ENCODE results near the gene ALDH3B2.
"Not testable (repeated sequence)": the region's sequence is repeated elsewhere in the genome, so short reads cannot be mapped to it uniquely, and the experiment has no call there.

The ALDH3B2 gene

DNA sequence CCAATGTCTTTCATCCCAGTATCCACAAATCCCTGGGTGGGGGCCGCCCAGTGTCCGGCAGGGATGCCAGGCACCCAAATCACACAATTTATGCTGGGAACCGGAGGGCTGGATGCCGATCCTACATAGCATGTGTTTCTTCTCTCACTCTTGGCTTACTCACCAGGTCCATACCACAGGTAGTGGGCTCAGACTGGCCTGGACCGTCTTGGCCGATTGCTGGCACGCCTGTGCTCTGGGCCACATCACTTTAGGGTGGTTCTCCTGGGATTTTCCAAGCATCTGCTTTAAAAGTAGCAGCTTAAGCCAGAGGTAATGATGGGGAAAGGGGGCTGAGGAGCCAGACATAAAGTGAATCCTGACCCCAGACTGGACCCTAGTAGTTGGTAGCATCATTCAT lies 22.6 kb upstream of the ALDH3B2 start:
- TF ChIP-seq ZNF274 (IDR thresholded peaks at IDR 0.05; ENCODE audit: low read depth, low read length), result no peak
- H3K4me3 ChIP-seq (ENCODE audit: low read length), result no peak overlapping the region

DNA sequence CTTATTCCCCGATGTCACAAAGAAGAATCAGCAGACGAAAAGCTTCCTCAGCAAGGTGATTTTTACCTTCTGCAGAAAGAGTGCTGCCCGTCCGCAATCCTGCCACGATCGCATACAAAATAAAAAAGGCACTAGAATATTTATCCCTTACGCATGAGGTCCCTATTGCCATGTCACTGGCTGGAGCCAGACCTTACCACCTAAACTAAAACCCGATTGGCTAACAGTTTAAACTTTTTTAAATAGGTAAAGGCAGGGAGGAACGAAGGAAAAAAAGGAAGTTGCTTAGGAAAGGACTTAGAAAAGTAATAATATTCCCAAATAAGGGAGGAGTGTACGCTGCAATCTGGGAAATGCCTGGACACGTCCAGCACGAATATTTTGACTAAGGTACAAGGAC lies 21.2 kb upstream of the ALDH3B2 start:
- no peak for TF ChIP-seq ZNF274 (IDR thresholded peaks at IDR 0.05; ENCODE audit: low read depth, low read length)
- no peak overlapping the region for H3K4me3 ChIP-seq (ENCODE audit: low read length)

DNA sequence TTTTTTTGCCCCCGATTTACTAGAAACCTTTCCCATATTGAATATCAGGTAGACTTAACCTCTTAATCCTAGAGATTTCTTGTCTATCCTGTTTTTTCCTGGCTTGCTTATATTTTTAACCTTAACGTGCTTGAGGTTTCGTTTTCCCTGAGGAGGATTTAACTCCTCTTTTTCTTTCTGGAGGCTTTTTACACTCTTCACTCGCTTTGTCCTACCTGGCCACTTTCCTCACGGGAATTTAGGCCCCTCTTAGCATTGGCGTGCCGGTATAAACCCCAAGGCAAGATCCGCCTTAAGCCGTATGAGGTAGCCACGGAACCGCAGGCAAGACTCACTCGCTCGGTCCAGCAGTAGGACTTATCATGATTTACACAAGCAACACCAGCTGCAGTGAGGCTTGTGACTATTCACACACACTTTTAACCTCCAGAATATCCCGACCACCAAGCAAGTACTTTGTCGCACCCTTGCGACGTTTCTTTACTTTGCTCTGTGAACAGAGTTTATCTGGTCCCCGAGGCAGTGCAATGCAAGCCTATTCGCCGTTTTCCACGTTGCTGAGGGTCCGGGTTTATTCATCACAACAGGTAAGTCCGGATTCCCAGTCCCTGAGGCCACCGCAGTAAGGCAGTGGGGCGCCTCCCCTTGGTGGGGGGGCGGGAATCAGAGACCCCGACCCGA lies 20.6 kb upstream of the ALDH3B2 start:
- no peak for TF ChIP-seq ZNF274 (IDR thresholded peaks at IDR 0.05; ENCODE audit: low read depth, low read length)
- H3K4me3 ChIP-seq (ENCODE audit: low read length), result no peak overlapping the region

DNA sequence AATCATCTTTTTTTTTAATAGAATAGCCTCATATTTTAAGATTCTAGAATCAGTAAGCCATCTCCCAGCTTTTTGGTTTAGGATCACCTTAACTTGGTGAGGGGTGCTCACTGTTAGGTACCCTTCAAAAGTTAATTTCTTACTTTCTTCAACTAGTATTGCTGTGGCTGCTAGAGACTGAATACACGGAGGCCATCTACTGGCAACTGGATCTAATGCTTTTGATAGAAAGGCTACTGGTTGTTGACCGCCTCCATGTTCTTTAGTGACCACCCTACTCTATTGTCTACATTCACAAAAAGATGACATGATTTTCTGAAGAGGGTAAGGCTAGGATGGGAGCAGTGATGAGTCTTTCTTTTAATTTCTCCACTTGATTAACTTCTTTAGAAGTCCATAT lies 16.7 kb upstream of the ALDH3B2 start:
- TF ChIP-seq ZNF274 (IDR thresholded peaks at IDR 0.05; ENCODE audit: low read depth, low read length), result no peak
- no peak overlapping the region for H3K4me3 ChIP-seq (ENCODE audit: low read length)

DNA sequence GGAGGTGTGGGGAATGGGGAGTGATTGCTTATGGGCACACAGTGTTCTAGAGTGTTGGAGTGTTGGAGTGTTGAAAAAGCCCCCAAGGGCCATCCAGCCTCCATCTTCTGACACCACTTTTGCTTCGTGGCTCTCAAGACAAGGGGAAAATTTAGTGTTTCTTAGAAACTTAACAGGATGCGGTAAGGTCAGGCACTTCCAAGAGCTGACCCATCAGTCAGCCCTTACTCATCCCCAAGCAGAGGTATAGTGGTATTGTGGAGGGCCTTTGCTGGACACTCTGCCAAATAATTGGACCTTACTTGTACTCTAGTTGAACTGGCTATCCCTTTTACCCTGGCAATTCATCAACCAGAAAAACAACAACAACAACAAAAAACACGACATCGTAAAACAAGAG lies 14.8 kb upstream of the ALDH3B2 start:
- TF ChIP-seq ZNF274 (IDR thresholded peaks at IDR 0.05; ENCODE audit: low read depth, low read length), result no peak
- no peak overlapping the region for H3K4me3 ChIP-seq (ENCODE audit: low read length)

DNA sequence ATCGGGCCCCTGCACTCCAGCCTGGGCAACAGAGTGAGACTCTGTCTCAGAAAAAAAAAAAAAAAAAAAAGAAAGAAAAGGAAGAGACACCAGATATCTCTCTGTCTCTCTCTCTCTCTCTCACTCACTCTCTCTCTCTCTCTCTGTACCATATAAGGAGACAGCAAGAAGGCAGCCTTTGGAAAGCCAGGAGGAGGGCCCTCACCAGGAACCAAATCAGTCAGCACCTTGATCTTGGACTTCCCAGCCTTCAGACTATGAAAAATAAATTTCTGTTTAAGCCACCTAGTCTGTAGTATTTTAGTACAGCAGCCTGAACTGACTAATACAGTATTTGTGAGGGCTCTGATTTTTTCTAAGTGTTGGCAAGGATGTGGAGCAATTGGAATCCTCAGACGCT lies 13.6 kb upstream of the ALDH3B2 start:
- no peak for TF ChIP-seq ZNF274 (IDR thresholded peaks at IDR 0.05; ENCODE audit: low read depth, low read length)
- H3K4me3 ChIP-seq (ENCODE audit: low read length), result no peak overlapping the region

DNA sequence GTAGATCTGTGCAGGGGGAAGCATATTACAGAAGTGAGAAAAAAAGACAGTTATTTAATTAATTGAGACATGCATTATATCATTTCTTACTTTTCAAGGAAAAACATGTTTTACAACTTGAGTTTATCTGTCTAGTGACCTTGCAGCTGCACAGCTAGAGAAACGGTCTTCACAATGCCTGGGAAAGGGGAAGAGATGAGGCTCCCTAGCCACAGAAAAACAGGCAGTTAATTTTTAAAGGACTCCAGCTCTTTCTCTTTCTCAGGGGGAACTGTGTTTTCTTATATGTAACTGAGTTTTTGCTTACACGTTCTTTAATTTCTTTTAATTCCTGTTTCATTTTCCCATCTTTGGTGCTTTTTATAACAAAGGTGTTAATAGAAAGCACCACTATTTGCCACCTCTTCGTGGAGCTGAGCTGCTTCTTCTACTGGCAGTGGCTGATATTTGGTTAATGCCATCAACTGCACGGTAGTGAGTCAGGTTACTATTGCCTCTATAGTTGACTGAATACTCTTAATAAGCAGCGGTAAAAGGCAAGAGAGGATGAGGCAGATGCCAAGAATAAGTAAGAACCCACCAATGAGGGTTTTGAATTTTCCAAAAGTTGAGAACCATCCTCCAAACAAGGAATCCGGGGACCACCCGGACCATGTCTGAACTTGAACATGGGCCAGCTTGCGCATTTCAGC lies 11.4 kb upstream of the ALDH3B2 start:
- H3K4me3 ChIP-seq (ENCODE audit: low read length), result not testable (repeated sequence)

DNA sequence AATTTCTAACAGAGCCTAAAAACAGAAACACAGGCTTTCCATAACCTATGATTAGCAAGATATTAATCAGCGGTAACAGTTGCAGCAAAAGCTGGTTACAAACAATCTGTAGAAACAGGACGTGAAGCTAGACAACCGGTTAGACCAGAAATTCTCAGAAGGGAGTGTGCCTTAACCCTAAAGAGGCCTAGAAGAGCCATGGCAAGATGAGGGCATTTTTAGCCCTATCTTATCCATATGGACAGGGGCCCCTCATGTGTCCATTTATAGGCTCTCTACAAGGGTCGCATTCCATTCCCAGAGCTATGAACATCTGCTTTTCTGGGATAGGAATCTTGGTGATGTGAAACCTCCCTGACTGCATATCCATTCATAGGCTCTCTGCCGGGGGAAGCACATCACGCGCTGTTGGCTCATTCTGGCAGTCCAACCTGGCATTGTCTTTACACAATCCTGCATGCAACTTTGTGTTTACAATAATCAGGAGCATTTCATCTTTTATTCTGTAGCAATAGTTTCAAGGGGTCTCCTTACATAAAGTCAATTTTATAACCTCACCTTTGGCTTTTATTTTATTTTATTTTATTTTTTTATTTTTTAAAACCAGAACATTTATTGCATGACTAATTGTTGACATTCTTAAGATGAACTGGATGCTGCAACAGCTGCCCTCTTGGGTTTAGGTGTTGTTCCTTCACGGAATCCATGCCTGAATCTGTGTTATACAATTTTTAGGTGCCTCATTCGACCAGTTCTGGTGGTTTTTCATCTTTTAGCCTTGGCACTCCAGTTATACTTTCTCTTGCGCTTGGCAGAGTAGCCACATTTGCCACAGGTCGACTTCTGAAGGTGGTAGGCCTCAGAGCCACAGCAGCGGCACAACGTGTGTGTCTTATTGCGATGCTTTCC lies 8.0 kb upstream of the ALDH3B2 start:
- H3K4me3 ChIP-seq (ENCODE audit: low read length), result not testable (repeated sequence)

DNA sequence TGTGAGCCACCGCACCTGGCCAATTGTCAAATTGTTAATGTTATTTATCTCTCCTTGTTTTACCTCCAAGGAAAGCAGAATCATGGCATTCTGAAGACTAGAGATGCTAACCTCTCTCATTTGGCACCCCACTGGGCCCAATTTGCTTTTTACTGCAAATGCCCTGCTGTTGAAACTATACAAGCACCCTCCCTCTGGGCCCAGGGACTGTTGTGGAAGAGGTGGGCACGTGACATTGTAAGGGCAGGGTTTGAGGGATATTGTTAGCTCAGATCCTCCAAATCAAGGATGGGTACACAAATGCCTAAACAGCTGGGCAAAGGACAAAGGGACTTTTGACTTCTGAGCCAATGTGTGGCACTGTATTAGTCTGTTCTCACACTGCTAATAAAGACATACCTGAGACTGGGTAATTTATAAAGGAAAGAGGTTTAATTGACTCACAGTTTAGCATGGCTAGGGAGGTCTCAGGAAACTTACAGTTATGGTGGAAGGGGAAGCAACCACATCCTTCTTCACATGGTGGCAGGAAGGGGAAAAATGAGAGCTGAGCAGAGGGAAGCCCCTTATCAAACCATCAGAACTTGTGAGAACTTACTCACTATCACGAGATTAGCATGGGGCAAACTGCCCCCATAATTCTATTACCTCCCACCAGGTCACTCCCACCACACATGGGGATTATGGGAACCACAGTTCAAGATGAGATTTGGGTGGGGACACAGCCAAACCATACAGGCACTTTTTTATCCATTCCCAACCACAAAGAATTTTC lies 6.5 kb upstream of the ALDH3B2 start:
- no peak overlapping the region for H3K4me3 ChIP-seq (ENCODE audit: low read length)
- no peak for TF ChIP-seq ZNF274 (IDR thresholded peaks at IDR 0.05; ENCODE audit: low read depth, low read length)

DNA sequence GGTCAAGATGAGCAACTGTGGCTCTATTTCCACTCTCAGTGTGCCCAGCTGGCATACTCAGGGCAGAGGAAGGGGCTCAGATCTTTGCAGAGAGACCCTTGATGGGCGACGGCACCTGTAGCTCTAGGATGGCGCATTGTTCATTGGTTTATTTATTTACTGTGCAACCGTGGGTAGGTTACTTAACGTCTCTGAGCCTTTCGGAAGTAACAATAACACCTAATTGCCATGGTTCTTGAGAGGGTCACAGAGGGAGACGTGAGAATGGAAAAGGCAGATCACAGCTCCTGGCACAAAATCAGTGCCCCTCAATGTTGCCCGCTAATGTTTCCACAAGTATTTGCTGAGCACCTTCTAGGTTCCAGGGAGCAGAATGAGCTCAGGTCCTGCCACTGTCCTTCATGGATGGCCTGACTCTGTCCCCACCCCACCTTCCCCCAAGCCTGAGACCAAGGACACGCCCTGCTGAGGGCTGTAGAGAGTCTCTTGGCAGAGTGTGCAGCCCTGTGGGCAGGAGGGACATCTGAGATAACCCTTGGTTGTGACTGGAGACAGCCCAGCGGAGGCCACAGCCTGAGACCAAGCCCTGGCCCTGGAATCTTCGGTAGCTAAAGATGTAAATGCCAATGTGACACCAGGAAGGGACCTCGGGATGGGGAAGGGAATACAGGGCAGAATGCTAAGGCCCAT lies 780 bp upstream of the ALDH3B2 start:
- TF ChIP-seq ZNF274 (IDR thresholded peaks at IDR 0.05; ENCODE audit: low read depth, low read length), result no peak
- no peak overlapping the region for H3K4me3 ChIP-seq (ENCODE audit: low read length)

DNA sequence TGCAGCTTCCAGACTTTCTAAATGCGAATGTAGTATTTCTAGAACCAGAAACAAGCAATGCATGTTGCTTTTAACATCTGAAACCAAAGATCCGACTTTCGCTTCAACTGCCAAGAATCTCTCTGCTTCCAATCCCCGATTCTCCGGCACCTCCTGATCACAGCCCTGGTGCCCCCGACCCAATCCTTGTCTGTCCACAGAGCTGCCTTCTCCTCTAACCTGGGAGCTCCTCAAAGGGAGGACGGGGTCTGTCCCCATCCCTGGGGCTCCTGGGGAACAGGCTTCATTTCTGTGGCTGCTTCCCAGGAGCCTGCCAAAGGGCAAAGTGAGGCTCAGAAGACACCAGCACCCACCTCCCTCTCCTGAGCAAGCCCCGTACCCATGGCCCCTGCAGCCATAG lies 521 bp downstream of the ALDH3B2 start:
- H3K4me3 ChIP-seq (ENCODE audit: low read length), result no peak overlapping the region
- TF ChIP-seq ZNF274 (IDR thresholded peaks at IDR 0.05; ENCODE audit: low read depth, low read length), result no peak

DNA sequence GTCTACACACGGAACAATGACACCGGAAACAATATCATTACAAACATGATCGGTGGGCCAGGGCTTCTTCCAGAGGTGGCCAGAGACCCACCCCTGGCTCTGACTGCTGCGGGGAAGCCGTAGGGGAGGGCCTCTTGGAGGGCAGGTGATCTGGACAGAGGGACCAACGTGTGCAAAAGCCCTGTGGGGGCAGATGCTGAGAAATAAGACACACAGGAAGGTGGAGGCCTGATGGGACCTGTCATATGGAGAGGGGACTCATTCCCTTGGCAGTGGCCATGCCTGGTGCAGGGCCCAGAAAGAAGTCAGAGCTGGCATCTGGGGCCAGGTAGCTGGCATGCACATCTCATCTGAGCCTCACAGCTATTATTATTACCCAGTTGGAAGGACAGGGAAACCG lies 1.1 kb downstream of the ALDH3B2 start:
- H3K4me3 ChIP-seq (ENCODE audit: low read length), result no peak overlapping the region
- TF ChIP-seq ZNF274 (IDR thresholded peaks at IDR 0.05; ENCODE audit: low read depth, low read length), result no peak

DNA sequence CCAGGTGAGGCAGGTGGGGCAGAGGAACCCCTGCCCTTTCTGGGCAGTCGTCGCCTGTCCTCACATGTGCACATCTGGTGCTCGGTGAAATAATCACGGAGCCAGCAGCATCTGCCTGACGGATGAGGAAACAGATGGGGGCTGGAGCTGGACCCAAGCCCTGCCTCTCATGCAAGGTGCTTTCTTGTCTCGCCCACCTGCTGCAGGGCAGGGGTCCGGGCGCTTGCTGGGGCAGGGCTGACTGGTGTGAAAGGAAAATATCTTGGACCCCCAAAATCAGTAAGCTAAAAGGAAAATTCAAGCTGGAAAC lies 3.3 kb downstream of the ALDH3B2 start:
- no peak overlapping the region for H3K4me3 ChIP-seq (ENCODE audit: low read length)
- TF ChIP-seq ZNF274 (IDR thresholded peaks at IDR 0.05; ENCODE audit: low read depth, low read length), result no peak

Data from GM08714 (cell line).